CD4-positive, alpha-beta T cell treated with Interferon gamma for 1 hour (primary cell): ENCODE data around the gene TEAD4.

ENCODE experiments used
- DNase-seq: peaks from one replicate; pipeline ENCODE4 v3.0.0-alpha.2; 2020

TEAD4 gene

DNA sequence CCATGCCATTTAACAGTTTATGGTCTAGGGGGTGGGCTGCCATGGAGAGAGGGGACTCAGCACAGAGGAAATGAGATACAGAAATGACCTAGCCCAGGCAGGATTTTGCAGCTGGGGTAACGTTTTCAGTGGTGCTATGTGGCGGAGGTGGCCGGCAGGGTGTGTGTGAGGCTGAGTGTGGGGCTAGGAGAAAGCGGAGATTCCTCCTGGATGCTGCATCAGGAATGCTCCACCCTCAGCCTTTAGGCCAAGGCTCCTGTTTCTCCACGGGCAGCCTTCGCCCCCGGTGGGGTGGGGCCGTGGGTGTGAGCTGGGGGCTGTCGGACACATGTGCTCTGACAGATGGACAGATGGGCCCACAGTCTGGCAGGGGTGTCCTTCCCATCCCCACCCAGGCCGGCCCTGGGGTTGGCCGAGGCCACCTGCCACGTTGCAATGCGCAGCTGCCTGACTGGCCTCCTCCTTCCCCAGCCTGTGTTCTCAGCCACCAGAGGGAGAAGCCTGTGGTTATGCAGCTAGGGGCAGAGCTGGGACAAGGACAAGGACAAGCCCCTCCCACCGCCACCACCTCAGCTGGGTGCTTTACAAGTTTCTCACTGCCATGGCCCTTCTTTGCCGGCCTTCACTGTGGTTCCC, 44.3 kb downstream of the TEAD4 start:
- DNase-seq, result no peak

DNA sequence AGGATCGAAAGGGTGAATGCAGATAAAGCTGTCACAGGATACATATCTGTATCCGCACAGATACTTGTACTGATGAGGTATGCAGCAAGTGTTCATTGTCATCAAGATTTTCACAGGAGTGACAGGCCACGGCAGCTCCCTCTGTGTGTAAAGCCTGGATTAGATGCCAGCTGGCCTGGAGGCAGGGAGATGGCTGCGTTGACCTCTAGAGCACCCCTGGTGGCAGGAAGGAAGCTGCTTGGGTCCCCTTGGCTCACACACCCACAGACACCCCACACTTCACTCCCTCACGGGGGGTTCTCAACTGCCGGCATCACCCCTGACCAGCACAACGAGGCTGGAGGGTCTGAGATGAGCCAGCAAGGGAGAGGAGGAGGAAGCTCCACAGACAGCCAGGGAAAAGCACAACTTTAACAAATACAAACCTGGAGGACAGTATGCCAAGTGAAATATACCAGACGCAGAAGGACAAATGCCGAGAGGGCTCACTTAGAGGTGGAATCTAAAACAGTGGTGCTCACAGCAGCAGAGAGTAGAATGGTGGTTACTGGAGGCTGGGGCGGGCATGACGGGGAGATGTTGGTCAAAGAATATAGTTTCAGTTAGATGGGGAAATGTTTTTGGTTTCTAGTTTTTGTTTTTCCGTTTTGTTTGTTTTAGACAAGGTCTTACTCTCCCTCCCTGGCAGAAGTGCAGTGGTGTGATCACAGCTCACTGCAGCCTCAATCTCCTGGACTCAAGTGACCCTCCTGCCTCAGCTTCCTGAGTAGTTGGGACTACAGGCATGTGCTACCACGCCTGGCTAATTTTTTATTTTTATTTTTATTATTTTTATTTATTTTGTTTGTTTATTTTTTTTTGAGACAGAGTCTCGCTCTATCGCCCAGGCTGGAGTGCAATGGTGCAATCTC, 45.7 kb downstream of the TEAD4 start:
- no peak for DNase-seq

DNA sequence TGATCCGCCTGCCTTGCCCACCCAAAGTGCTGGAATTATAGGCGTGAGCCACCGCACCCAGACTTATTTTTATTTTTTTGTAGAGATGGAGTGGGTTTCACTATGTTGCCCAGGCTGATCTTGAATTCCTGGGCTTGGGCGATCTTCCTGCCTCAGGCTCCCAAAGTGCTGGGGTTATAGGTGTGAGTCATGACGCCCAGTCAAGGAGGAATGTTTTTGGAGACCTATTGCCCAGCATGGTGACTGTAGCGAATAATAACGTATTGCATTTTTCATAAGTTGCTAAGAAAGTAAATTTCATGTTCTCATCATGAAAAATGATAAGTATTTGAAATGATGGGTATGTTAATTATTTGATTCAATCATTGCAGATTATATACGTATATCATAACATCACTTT, 46.5 kb downstream of the TEAD4 start:
- DNase-seq, result no peak

DNA sequence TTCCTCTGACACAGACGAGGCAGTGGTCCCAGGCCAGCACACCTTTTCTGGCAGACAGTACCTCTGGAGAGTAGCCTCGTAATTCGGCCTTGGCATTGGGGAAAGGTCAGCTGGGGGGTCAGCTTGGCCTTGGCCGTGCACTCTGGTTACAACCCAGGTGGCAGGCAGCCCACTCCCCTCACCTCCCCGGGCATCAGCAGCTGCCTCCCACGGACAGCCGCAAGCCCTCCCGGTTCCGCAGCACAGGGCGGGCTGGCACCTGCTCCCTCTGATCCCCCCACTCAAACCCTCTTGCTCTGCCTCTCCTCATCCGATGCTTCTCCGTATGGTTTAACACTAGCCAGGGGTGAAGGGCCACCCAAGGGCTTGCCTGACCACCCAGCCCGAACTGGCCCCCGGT, 50.6 kb downstream of the TEAD4 start:
- no peak for DNase-seq

- DNase-seq, result no peak
Measured at GRCh38 chr12:3010214-3010930, 51.2 kb downstream of the TEAD4 start.

DNA sequence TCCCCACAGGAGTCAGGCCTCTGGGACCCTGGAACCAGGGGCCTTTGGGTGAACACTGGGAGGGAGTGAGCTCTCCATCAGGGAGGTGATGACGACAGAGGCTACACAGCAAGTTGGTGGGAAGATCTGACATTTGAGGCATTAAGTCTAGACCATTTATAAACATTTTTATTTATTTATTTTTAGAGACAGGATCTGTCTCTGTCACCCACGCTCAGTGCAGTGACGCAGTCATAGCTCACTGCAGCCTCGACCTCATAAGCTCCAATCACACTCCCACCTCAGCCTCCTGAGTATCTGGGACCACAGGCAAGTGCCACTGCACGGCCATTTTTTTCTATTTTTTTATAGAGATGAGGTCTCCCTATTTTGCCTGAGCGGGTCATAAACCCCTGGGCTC, 53.6 kb downstream of the TEAD4 start:
- no peak for DNase-seq

DNA sequence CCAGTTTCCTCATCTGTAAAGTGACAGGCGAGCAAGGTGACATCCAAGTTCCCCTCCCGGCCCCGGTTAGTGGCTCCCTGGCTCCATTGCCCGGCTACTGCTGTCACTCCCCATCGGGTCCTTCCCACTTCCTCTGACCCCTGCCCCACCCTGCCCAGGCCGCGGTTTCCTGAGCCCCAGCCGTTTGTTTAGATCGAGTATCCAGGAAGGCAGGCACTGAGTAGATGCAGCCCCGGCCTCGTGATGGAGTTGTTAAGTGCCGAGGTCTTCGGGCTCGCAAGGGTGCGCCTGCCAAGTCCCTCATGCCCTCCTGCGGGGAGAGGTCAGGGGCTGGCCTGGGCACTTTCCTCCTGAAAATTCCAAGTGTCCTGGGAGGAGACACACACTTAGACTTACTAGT, 55.4 kb downstream of the TEAD4 start:
- DNase-seq, result no peak

- no peak for DNase-seq
Measured at GRCh38 chr12:3015356-3015755, 56.2 kb downstream of the TEAD4 start.

DNA sequence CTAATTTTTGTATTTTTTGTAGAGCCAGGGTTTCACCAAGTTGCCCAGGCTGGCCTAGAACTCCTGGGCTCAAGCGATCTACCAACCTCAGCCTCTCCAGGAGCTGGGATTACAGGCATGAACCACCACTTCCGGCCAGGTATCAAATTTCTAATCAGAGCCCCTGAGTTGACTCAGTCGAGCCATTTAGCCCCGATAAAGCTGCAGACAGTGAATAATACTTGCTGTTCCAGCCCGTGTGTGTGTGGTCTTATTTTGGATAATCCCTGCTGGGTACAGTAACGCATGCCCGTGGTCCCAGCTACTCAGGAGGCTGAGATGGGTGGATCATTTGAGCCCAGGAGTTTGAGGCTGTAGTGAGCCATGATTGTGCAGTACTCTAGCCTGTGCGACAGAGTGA, 57.0 kb downstream of the TEAD4 start:
- DNase-seq, result no peak

GRCh38 chr12:3017281-3017680, 58.1 kb downstream of the TEAD4 start:
- no peak for DNase-seq

GRCh38 chr12:3018284-3019004, 59.2 kb downstream of the TEAD4 start:
- no peak for DNase-seq

DNA sequence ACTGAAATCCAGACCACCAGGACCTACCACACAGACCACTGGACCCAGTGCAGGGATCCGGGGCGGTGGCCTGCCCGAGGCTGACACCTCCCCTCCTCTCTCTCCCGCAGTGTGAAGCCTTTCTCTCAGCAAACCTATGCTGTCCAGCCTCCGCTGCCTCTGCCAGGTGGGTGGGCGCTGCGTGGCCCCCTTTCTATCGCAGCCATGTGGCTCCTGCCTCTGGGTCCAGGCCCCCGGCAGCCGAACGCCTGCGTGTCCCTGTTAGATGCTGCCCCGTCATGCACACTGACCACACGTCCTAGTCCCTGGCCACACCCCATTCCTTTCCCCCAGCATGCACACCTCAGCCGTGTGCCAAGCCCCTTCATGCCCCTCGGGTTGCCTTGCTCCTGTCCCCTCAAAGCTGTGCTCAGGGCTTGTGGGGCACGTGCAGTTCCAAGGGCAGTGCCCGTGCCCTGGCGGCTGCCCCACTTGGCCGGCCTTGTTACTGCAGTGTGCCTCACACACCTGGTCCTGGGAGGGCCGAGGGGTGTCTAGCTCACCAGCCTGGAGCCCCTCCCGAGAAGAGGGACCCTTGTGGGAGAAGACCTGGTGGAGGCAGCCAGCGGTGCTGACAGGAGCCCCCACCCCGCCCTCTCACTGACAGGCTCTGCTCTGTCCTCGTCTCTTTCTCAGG, 59.9 kb downstream of the TEAD4 start:
- DNase-seq, result no peak

DNA sequence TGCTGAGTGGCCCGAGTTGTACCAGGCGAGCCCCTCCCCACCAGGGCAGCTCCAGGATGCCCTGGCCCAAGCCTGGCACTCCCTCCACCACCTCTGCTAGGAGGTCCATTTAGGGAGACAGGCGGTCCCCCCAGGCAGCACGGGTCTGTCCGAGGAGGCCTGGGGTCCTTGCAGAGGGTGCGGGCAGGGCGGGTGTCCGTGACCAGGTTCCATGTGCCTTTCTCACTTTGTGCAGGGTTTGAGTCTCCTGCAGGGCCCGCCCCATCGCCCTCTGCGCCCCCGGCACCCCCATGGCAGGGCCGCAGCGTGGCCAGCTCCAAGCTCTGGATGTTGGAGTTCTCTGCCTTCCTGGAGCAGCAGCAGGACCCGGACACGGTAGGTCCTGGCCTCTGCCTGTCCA, 61.2 kb downstream of the TEAD4 start:
- no peak for DNase-seq

DNA sequence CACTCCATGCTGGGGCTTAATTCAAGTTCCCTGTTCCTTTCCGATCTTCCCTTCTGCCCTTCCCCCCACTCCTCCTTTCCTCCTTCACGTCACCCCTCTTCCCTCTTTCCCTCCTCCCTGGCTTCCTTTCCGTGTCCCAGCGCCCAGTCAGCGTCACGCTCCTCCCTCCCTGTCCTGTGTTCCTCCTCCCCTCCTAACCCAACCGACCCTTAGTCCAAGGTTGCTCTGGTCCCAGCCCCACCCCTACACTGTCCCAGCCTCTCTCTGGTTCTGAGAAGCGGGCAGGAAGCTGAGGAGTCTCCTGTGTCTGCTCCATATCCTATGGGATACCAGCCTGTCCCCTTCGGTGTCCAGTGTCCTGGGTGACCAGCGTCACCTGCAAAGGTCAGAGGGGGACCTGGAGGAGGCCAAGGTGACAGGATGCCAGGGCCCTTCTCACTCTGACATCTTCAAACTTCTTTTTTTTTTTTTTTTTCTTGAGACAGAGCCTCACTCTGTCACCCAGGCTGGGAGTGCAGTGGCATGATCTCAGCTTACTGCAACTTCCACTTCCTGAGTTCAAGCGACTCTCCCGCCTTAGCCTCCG, 61.7 kb downstream of the TEAD4 start:
- DNase-seq, result no peak

DNA sequence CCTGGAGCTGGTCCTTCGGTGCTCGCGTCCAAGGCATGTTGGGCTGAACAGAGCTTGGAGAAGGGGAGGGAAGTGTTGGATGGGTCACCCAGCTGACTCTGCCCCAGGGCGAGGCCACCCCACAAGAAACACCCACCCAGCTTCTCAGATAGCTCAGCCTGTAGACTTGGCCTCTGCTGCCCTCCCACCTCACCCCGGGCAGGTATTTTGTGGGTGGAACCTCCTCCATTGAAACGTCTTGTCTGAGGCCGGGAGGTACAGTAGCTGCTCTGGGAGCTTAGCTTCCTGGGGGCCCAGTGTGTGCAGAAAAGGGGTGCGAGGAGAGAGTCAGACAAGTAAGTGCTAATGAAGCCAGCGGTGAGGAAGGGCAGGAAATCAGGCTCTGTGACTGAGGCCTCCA, 63.2 kb downstream of the TEAD4 start:
- DNase-seq, result no peak

DNA sequence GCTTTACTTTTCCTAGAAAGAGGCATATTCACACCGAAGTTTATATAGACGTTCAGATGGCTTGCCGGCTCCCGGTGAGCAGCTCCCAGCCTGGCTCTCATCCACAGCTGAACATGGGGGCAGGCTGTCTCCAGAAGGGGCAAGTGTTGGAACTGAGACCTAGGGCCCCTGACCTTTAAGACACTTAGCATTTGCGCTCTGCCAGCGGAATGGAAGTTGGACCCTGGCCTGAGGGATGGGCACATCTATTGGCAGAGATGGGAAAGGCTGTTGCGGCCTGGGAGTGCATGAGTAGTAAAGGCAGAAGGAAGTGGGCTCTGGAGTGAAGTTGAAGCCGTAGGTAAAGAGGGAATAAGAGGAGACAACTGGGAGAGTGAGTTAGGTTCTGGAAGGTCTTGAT, 63.8 kb downstream of the TEAD4 start:
- no peak for DNase-seq

DNA sequence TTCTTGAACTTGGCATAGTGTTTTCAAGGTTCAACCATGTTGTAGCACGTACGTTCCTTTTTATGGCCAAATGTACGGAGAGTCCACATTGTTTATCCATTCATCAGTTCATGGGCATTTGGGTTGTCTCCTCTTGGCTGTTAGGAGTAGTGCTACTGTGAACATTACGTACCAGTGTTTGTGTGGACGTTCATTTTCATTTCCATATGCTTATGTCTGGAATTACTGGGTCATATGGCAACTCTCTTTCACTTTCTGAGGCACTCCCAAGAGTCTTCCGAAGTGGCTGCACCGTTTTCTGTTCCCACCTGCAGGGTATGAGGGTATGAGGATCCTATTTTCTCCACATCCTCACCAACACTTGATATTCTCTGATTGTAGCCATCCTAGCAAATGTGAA, 68.9 kb downstream of the TEAD4 start:
- no peak for DNase-seq

GRCh38 chr12:3030821-3031429, 71.7 kb downstream of the TEAD4 start:
- no peak for DNase-seq

- DNase-seq, result no peak
Measured at GRCh38 chr12:3032161-3032560, 73.0 kb downstream of the TEAD4 start.

GRCh38 chr12:3032770-3033538, 73.8 kb downstream of the TEAD4 start:
- DNase-seq, result no peak

DNA sequence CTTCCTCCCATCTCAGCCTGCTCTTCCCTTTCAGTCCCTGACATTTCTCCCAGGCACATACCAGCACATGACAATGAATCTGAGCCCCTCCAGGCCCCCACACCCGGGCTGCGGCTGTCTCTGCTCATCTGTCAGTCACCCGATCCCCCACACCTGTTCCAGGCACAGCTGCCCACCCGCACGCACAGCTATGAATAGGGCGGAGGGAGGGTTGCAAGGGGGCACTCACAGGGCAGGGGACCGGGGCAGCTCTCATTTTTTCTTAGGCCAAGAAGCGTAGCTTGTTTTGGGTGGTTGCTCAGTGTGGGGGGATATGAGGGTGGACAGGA, 74.3 kb downstream of the TEAD4 start:
- no peak for DNase-seq
